ENCODE measurements around the gene SPTLC1. TPM values are rescaled to one million over a fixed set of nuclear protein-coding genes. Genes with fewer than 3 reads are reported as not detected.

SPTLC1 gene
- total RNA-seq, 1 donor: 124 TPM

DNA sequence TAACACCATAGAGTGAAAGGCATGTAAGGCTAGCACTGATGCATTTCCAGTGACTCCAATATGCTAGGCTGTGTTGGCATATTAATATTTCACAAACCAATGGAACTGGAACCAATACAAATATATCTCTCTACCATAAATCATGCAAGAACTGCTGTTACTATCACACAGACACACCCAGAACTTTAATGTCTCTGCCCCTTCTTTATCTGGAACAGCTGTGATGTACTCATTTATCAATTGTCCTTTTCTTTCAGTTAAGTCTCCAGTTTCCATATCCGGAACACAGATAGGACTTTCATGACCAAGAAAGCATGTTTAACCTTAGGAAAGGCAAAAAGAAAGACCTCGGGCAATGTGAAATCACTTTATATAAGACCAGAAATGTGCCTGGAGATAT lies 70.3 kb downstream of the SPTLC1 start:
- peaks cover 5% of the 10 kb centered on the region for H3K9me3 ChIP-seq (ENCODE audit: low read depth, low read length)
- H3K4me3 ChIP-seq (ENCODE audit: insufficient read depth, low read length): no peak overlapping the region
- H3K4me2 ChIP-seq (ENCODE audit: insufficient read depth, low read length): no peak overlapping the region
- H3K27ac ChIP-seq (ENCODE audit: low read depth, low read length): no peak overlapping the region
- no peak for DNase-seq (ENCODE audit: insufficient read length, low spot score, missing footprints)
- no peaks in the 10 kb centered on the region for H4K20me1 ChIP-seq (ENCODE audit: insufficient read depth, low read length)
- no peaks in the 10 kb centered on the region for H3K27me3 ChIP-seq (ENCODE audit: insufficient read depth, low read length)
- no peaks in the 10 kb centered on the region for H3K79me2 ChIP-seq (ENCODE audit: insufficient read depth, low read length)
- TF ChIP-seq, protein P1, sequence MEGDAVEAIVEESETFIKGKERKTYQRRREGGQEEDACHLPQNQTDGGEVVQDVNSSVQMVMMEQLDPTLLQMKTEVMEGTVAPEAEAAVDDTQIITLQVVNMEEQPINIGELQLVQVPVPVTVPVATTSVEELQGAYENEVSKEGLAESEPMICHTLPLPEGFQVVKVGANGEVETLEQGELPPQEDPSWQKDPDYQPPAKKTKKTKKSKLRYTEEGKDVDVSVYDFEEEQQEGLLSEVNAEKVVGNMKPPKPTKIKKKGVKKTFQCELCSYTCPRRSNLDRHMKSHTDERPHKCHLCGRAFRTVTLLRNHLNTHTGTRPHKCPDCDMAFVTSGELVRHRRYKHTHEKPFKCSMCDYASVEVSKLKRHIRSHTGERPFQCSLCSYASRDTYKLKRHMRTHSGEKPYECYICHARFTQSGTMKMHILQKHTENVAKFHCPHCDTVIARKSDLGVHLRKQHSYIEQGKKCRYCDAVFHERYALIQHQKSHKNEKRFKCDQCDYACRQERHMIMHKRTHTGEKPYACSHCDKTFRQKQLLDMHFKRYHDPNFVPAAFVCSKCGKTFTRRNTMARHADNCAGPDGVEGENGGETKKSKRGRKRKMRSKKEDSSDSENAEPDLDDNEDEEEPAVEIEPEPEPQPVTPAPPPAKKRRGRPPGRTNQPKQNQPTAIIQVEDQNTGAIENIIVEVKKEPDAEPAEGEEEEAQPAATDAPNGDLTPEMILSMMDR (IDR thresholded peaks at IDR 0.05; ENCODE audit: extremely low read depth, low read depth, low read length): no peak
- H3K36me3 ChIP-seq (ENCODE audit: insufficient read depth, low read length): peaks cover 85% of the 10 kb centered on the region
- H2AFZ ChIP-seq (ENCODE audit: low read length): no peak overlapping the region
- no peaks in the 10 kb centered on the region for H3K4me1 ChIP-seq (ENCODE audit: insufficient read depth, low read length)

DNA sequence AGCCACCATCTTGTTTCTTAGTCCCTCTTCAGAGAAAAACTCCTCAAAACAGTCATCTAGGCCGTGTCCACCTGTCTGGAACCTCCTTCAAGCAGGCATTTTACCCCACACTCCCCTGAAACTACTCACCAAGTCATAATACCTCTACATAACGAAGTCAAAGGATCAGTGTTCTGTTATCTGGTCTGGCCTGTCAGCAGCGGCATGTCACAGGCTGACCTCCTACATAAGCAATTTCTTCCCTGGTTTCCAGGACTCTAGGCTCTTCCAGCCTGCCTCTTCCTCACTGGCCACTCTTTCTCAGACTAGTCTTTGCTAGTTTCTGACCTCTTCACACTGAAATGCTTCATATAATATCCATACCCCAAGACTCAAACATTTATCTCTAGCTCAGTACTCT lies 72.2 kb downstream of the SPTLC1 start:
- Histone ChIP-seq H3K27ac (ENCODE audit: low read depth, low read length) (no peak overlapping the region), H3K4me3 (ENCODE audit: insufficient read depth, low read length) (no peak overlapping the region), H3K4me2 (ENCODE audit: insufficient read depth, low read length) (no peak overlapping the region), H3K27me3 (ENCODE audit: insufficient read depth, low read length) (no peaks in the 10 kb centered on the region), H2AFZ (ENCODE audit: low read length) (no peak overlapping the region), H3K9me3 (ENCODE audit: low read depth, low read length) (peaks cover 5% of the 10 kb centered on the region), H4K20me1 (ENCODE audit: insufficient read depth, low read length) (no peaks in the 10 kb centered on the region), H3K4me1 (ENCODE audit: insufficient read depth, low read length) (no peaks in the 10 kb centered on the region), H3K36me3 (ENCODE audit: insufficient read depth, low read length) (peaks cover 78% of the 10 kb centered on the region), H3K79me2 (ENCODE audit: insufficient read depth, low read length) (no peaks in the 10 kb centered on the region)
- no peak for DNase-seq (ENCODE audit: insufficient read length, low spot score, missing footprints)
- TF ChIP-seq, protein P1 (IDR thresholded peaks at IDR 0.05; ENCODE audit: extremely low read depth, low read depth, low read length): no peak

DNA sequence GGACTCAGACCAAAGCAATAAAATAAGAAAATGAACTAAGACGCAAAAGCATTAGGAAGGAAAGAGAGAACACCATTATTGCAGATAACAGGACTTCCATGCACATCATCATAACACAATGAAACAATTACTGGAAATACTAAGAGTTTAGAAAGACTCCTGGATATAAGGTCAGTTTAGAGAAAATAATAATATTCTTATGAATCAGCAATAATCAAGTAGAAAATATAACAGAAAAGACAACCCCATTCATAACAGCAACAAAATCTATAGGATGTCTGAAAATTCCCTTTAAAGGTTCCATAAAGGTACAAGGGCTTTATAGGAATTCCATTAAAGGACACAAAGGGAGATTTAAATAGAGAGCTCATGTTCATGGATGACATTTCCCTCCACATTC lies 73.0 kb downstream of the SPTLC1 start:
- no peak overlapping the region for H3K27ac ChIP-seq (ENCODE audit: low read depth, low read length)
- TF ChIP-seq, protein P1 (IDR thresholded peaks at IDR 0.05; ENCODE audit: extremely low read depth, low read depth, low read length): no peak
- no peak for DNase-seq (ENCODE audit: insufficient read length, low spot score, missing footprints)
- no peaks in the 10 kb centered on the region for H3K4me1 ChIP-seq (ENCODE audit: insufficient read depth, low read length)
- no peak overlapping the region for H2AFZ ChIP-seq (ENCODE audit: low read length)
- H3K9me3 ChIP-seq (ENCODE audit: low read depth, low read length): peaks cover 5% of the 10 kb centered on the region
- no peaks in the 10 kb centered on the region for H3K79me2 ChIP-seq (ENCODE audit: insufficient read depth, low read length)
- H3K27me3 ChIP-seq (ENCODE audit: insufficient read depth, low read length): no peaks in the 10 kb centered on the region
- no peaks in the 10 kb centered on the region for H4K20me1 ChIP-seq (ENCODE audit: insufficient read depth, low read length)
- H3K4me3 ChIP-seq (ENCODE audit: insufficient read depth, low read length): no peak overlapping the region
- peaks cover 78% of the 10 kb centered on the region for H3K36me3 ChIP-seq (ENCODE audit: insufficient read depth, low read length)
- no peak overlapping the region for H3K4me2 ChIP-seq (ENCODE audit: insufficient read depth, low read length)

DNA sequence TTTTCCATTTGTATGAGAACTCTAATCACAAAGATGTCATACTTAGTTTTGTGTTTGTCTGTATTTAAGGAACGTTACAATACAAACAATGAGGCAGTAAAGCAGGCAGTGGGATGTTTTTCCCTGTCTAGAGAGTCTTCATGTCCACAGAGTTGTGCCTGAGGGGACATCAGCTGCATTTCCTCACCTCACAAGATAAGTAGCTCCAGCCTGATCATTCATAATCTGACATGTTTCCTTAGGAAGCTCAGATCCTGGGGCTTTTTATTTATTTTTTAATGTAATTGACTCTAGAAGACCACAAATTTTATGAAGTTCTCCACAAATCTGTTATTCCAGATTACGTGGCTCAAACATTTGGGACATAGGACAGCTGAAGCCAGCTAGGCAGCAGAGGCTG lies 78.5 kb downstream of the SPTLC1 start:
- Histone ChIP-seq H3K4me3 (ENCODE audit: insufficient read depth, low read length) (no peak overlapping the region), H3K27me3 (ENCODE audit: insufficient read depth, low read length) (no peaks in the 10 kb centered on the region), H4K20me1 (ENCODE audit: insufficient read depth, low read length) (no peaks in the 10 kb centered on the region), H2AFZ (ENCODE audit: low read length) (no peak overlapping the region), H3K79me2 (ENCODE audit: insufficient read depth, low read length) (no peaks in the 10 kb centered on the region), H3K4me2 (ENCODE audit: insufficient read depth, low read length) (no peak overlapping the region), H3K36me3 (ENCODE audit: insufficient read depth, low read length) (peaks cover 71% of the 10 kb centered on the region), H3K9me3 (ENCODE audit: low read depth, low read length) (peaks cover under 1% of the 10 kb centered on the region), H3K4me1 (ENCODE audit: insufficient read depth, low read length) (no peaks in the 10 kb centered on the region), H3K27ac (ENCODE audit: low read depth, low read length) (no peak overlapping the region)
- TF ChIP-seq, protein P1 (IDR thresholded peaks at IDR 0.05; ENCODE audit: extremely low read depth, low read depth, low read length): no peak
- no peak for DNase-seq (ENCODE audit: insufficient read length, low spot score, missing footprints)

Data from osteoblast (primary cell).